ENCODE measurements around the gene EP300.

The EP300 gene

DNA sequence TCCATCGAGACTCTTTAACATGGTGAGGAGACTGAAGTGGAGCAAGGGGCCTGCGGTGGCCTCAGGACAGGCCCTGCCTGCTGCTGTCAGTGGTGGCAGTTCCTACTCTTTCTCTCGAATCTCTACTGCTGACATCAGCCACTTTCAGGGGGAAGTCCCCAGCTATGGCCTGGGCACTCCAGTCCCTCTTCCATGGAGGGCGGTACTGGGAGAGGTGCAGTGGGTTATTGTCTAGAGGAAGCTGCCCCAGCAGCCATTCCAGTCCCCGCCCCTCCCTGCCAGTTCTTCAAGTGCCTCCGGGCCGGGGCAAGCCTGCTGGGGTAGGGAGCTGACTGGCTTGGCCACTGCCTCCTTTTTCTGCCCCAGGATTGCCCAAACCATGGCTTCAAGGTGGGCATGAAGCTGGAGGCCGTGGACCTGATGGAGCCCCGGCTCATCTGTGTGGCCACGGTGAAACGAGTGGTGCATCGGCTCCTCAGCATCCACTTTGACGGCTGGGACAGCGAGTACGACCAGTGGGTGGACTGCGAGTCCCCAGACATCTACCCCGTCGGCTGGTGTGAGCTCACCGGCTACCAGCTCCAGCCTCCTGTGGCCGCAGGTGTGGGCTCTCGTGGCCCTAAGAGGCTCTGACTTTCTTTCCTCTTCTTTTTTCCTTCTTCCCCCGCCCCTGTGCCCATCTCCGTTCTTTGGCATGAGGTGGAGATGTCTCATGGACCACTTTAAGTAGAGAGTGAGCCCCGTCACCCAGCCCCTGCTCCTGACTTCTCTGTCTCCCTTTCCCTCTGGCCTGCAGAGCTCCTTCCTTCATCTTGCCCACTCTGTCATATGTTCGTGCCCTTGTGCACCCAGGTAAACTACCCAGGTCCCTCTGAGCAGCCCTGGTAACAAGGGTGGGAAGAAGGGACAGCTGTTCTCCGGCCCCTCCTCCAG, 134.6 kb downstream of the EP300 start:
- in situ Hi-C loops (cut with HindIII; ENCODE audit: low pct_ligation_motif_present, low sequenced_read_pairs): no loop called here
- no peak for DNase-seq
- H3K27me3 ChIP-seq (replicated peaks): no peaks in the 10 kb centered on the region
- H3K4me3 ChIP-seq (ENCODE audit: low read depth, low read length): no peak overlapping the region
- H3K27ac ChIP-seq: no peak overlapping the region
- TF ChIP-seq, protein P1, sequence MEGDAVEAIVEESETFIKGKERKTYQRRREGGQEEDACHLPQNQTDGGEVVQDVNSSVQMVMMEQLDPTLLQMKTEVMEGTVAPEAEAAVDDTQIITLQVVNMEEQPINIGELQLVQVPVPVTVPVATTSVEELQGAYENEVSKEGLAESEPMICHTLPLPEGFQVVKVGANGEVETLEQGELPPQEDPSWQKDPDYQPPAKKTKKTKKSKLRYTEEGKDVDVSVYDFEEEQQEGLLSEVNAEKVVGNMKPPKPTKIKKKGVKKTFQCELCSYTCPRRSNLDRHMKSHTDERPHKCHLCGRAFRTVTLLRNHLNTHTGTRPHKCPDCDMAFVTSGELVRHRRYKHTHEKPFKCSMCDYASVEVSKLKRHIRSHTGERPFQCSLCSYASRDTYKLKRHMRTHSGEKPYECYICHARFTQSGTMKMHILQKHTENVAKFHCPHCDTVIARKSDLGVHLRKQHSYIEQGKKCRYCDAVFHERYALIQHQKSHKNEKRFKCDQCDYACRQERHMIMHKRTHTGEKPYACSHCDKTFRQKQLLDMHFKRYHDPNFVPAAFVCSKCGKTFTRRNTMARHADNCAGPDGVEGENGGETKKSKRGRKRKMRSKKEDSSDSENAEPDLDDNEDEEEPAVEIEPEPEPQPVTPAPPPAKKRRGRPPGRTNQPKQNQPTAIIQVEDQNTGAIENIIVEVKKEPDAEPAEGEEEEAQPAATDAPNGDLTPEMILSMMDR (IDR thresholded peaks at IDR 0.05; ENCODE audit: low read depth, low read length, missing control alignments): no peak
- peaks cover 51% of the 10 kb centered on the region for H3K36me3 ChIP-seq (replicated peaks)

DNA sequence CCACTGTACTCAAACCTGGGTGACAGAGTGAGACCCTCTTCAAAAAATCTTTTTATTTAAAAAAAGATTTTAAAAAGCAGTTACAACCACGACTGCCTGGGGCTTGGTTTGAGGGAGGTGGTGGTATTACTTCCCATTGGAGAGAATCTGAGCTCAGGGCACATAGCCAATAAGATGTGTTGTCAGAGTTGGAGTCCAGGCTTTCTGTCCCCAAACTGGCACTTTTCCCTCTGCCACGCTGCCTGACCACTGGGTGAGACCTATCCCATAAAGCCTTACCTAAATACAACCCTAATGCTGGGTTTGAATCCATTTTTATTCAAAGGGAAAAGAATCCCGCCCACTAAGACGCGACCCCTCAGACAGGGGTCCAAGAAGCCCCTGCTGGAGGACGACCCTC, 136.8 kb downstream of the EP300 start:
- Histone ChIP-seq H3K27ac (no peak overlapping the region), H3K4me3 (ENCODE audit: low read depth, low read length) (no peak overlapping the region), H3K36me3 (replicated peaks) (peaks cover 32% of the 10 kb centered on the region), H3K27me3 (replicated peaks) (no peaks in the 10 kb centered on the region)
- in situ Hi-C loops (cut with HindIII; ENCODE audit: low pct_ligation_motif_present, low sequenced_read_pairs): no loop called here
- TF ChIP-seq, protein P1 (IDR thresholded peaks at IDR 0.05; ENCODE audit: low read depth, low read length, missing control alignments): no peak
- DNase-seq: no peak
